Natural killer cell (primary cell): ENCODE data around the gene TMEM232. TPM values are rescaled to one million over a fixed set of nuclear protein-coding genes. Genes with fewer than 3 reads are reported as not detected.

ENCODE experiments used
- ATAC-seq, 3 donors: fragments of 150-1000 bp in 2 of 3; fragments of 200-7000 bp in 1 of 3; cut with Tn5 transposase; 1 replicate in 1 of 3; 2 replicates in 2 of 3; pipeline ENCODE4 v1.10.0; 2021; ENCODE audit warnings: mild to moderate bottlenecking in 2 of 3, moderate library complexity in 2 of 3
- DNase-seq, 2 donors: peaks; one replicate each; pipeline versions ENCODE4 v3.0.0 to v3.0.0-alpha.2; 2013 to 2021; ENCODE audit warnings: mixed read lengths in 1 of 2
- H3K27ac ChIP-seq: one replicate; pipeline ENCODE4 v1.5.1; 2013; ENCODE audit warnings: mild to moderate bottlenecking, low read length
- H3K27me3 ChIP-seq: one replicate; pipeline ENCODE4 v1.6.1; 2013; ENCODE audit warnings: low read length; ENCODE audit not compliant: control insufficient read depth, insufficient read depth
- H3K36me3 ChIP-seq: one replicate; pipeline ENCODE4 v1.6.1; 2013; ENCODE audit warnings: low read length; ENCODE audit not compliant: control insufficient read depth, insufficient read depth
- H3K4me1 ChIP-seq: one replicate; pipeline ENCODE4 v1.6.1; 2013; ENCODE audit warnings: low read length; ENCODE audit not compliant: control insufficient read depth, insufficient read depth
- H3K4me3 ChIP-seq: one replicate; pipeline ENCODE4 v1.5.1; 2013; ENCODE audit warnings: low read length
- H3K9me3 ChIP-seq: one replicate; pipeline ENCODE4 v1.6.1; 2013; ENCODE audit warnings: low read length; ENCODE audit not compliant: control insufficient read depth, insufficient read depth
- H3K27ac Mint-ChIP-seq, 2 donors: one replicate each; pipeline ENCODE4 v1.8.0; 2022; ENCODE audit warnings: mild to moderate bottlenecking in 2 of 2, mixed read lengths in 2 of 2, moderate library complexity in 1 of 2
- H3K27me3 Mint-ChIP-seq, 2 donors: one replicate each; pipeline ENCODE4 v1.8.0; 2022; ENCODE audit warnings: low read depth in 2 of 2, mixed read lengths in 2 of 2
- H3K36me3 Mint-ChIP-seq: one replicate; pipeline ENCODE4 v1.8.0; 2022; ENCODE audit warnings: mixed read lengths
- H3K4me1 Mint-ChIP-seq, 2 donors: one replicate each; pipeline ENCODE4 v1.8.0; 2022; ENCODE audit warnings: mixed read lengths in 2 of 2
- H3K4me3 Mint-ChIP-seq: one replicate; pipeline ENCODE4 v1.8.0; 2022; ENCODE audit warnings: mild to moderate bottlenecking, moderate library complexity, mixed read lengths
- H3K9me3 Mint-ChIP-seq, 2 donors: one replicate each; pipeline ENCODE4 v1.8.0; 2022; ENCODE audit warnings: mixed read lengths in 2 of 2
- WGBS: methylation state at CpG from one replicate; pipeline ENCODE4 v1.1.7; 2013; ENCODE audit warnings: missing lambda C conversion rate; ENCODE audit not compliant: insufficient coverage; 5-methylcytosine and 5-hydroxymethylcytosine counted together
- intact Hi-C: fragments of 100-400 bp; cut with micrococcal nuclease; formaldehyde crosslinking; loops from one replicate; pipeline ENCODE4 v1.14.2; 2022
- total RNA-seq, 4 donors: library from RNA; stranded (reverse); fragments of 120-200 nt in 1 of 4; gene quantifications; one replicate each; pipeline versions ENCODE4 v1.2.3 to v1.2.4, GENCODE V29; 2013 to 2022
- TF ChIP-seq, protein P1 (sequence below): fragments of 200-600 bp; IDR thresholded peaks from one replicate; pipeline ENCODE4 v1.8.0; 2022; ENCODE audit warnings: antibody characterized with exemption

Gene TMEM232
- total RNA-seq, 3 donors from 2014 or later (not counting 1 experiment from before 2014, with no cell fraction given) = 0.45 to 3.0 (median 0.66) TPM

DNA sequence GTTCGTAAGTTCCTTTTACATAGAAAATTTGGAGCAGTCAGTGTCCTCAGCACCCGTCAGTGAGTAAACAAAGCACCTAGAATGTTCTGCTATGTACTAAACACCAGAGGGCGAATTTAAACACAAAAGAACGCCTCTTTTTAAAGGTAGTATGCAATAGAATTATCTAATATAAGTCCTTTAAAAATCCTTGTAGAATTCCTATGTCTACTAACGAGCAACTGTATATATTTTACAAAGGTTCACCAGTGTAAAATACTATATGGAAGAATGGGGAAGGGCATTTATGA, 499 bp upstream of the TMEM232 start:
- Histone ChIP-seq H3K4me3 (peak overlapping the region; percentile 22), H3K9me3 (no peaks in the 10 kb centered on the region), H3K36me3 (no peaks in the 10 kb centered on the region), H3K27ac (no peak overlapping the region), H3K27me3 (no peaks in the 10 kb centered on the region), H3K4me1 (peaks cover 4% of the 10 kb centered on the region)
- H3K4me1 Mint-ChIP-seq = peaks cover 5 to 6% of the 10 kb centered on the region in 2 donors
- intact Hi-C loops = no loop called here
- peaks cover 7 to 34% of the 10 kb centered on the region in 2 donors for H3K27me3 Mint-ChIP-seq
- TF ChIP-seq, protein P1, sequence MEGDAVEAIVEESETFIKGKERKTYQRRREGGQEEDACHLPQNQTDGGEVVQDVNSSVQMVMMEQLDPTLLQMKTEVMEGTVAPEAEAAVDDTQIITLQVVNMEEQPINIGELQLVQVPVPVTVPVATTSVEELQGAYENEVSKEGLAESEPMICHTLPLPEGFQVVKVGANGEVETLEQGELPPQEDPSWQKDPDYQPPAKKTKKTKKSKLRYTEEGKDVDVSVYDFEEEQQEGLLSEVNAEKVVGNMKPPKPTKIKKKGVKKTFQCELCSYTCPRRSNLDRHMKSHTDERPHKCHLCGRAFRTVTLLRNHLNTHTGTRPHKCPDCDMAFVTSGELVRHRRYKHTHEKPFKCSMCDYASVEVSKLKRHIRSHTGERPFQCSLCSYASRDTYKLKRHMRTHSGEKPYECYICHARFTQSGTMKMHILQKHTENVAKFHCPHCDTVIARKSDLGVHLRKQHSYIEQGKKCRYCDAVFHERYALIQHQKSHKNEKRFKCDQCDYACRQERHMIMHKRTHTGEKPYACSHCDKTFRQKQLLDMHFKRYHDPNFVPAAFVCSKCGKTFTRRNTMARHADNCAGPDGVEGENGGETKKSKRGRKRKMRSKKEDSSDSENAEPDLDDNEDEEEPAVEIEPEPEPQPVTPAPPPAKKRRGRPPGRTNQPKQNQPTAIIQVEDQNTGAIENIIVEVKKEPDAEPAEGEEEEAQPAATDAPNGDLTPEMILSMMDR = peak; percentile 17
- H3K36me3 Mint-ChIP-seq = no peaks in the 10 kb centered on the region
- peak overlapping the region; percentile 94 for H3K4me3 Mint-ChIP-seq
- peak overlapping the region; percentile 57 to 69 for H3K27ac Mint-ChIP-seq
- ATAC-seq (peak; percentile 41 to 68 (median 62)), DNase-seq (peak in 1 of 2 donors; percentile 43)
- no peaks in the 10 kb centered on the region for H3K9me3 Mint-ChIP-seq
- WGBS = 13% methylated on average over 2 of the region's 5 CpGs

DNA sequence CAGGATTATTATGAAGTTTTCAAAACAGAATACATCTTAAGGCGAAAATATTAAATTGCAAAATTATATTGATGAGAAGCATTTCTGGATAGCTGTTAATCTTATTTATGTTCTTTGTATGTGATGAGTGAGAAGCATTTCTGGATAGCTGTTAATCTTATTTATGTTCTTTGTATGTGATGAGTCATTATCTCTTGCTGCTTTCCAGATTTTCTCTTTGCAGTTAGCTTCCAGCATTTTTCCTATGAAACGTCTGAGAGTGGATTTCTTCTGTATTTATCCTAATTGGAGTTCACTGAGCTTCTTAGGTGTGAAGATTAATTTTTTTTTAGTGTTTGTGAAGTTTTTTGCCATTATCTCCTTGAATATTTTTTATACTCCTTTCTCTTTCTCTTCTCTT, 8.2 kb downstream of the TMEM232 start:
- Mint-ChIP-seq H3K27ac (no peak overlapping the region), H3K4me1 (no peaks in the 10 kb centered on the region), H3K9me3 (no peaks in the 10 kb centered on the region), H3K27me3 (peaks cover 3 to 20% of the 10 kb centered on the region in 2 donors), H3K36me3 (no peaks in the 10 kb centered on the region), H3K4me3 (no peak overlapping the region)
- no peak for DNase-seq
- Histone ChIP-seq H3K4me3 (no peak overlapping the region), H3K9me3 (no peaks in the 10 kb centered on the region), H3K36me3 (no peaks in the 10 kb centered on the region), H3K4me1 (no peaks in the 10 kb centered on the region), H3K27me3 (peaks cover 4% of the 10 kb centered on the region), H3K27ac (no peak overlapping the region)
- intact Hi-C loops = no loop called here
- WGBS = 71% methylated on average over 1 of the region's 2 CpGs
- TF ChIP-seq, protein P1 = no peak
- no peak for ATAC-seq

DNA sequence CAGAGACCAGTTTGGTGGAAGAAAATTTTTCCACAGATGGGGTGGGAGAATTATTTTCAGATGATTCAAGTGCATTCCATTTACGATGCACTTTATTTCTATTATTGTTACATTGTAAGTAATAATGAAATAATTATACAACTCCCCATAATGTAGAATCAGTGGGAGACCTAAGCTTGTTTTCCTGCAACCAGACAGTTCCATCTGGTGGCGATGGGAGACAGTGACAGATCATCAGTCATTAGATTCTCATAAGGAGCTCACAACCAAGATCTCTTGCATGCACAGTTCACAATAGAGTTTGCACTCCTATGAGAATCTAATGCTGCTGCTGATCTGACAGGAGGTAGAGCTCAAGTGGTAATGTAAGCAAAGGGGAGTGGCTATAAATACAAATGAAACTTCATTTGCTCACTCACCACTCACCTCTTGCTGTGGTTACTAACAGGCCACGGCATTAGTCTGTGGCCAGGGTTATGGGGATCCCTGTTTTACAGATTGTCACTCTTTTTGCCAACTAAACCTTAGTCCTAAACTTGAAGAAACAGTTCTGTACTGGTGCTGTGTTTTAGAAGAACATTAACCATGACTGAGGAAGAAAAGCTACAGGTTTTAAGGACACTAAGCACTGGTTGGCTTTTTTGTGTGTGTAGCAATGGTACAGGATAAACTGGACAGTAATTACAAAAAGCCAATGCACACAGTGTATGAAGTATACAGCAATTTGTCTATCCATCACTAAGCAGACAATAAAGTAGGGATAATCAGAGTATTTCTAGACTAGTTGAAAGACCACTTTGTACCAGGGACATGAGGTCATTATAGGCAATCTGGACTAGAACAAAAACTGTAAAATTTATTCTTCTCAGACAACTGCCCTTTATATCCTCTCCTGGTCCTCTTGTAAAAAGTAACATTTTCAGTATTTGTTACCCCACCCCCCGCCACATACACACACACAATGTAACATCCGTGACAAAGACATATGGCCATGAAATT, 9.9 kb downstream of the TMEM232 start:
- Mint-ChIP-seq H3K27ac (no peak overlapping the region), H3K4me1 (no peaks in the 10 kb centered on the region), H3K4me3 (no peak overlapping the region), H3K36me3 (no peaks in the 10 kb centered on the region), H3K27me3 (peaks cover 3 to 27% of the 10 kb centered on the region in 2 donors), H3K9me3 (no peaks in the 10 kb centered on the region)
- Histone ChIP-seq H3K27ac (no peak overlapping the region), H3K36me3 (no peaks in the 10 kb centered on the region), H3K9me3 (no peaks in the 10 kb centered on the region), H3K4me1 (no peaks in the 10 kb centered on the region), H3K27me3 (peaks cover 4% of the 10 kb centered on the region), H3K4me3 (no peak overlapping the region)
- intact Hi-C loops = no loop called here
- ATAC-seq (no peak), DNase-seq (no peak)
- TF ChIP-seq, protein P1 = no peak
- 72% methylated on average over 2 of the region's 5 CpGs for WGBS
